Endothelial cell (in vitro differentiated cells): Measurements from ENCODE around the gene EXOSC6. TPM values are rescaled to one million over a fixed set of nuclear protein-coding genes. Genes with fewer than 3 reads are reported as not detected.

Experiments used
- DNase-seq: peaks from one replicate; pipeline ENCODE4 v3.0.0; 2021; ENCODE audit warnings: low spot score
- H3K27ac Mint-ChIP-seq: one replicate; pipeline ENCODE4 v1.8.0; 2021; ENCODE audit warnings: mixed read lengths, inconsistent platforms; ENCODE audit not compliant: unreplicated experiment
- H3K27me3 Mint-ChIP-seq: one replicate; pipeline ENCODE4 v1.8.0; 2021; ENCODE audit warnings: mild to moderate bottlenecking, moderate library complexity, mixed read lengths, inconsistent platforms; ENCODE audit not compliant: unreplicated experiment
- H3K36me3 Mint-ChIP-seq: one replicate; pipeline ENCODE4 v1.8.0; 2021; ENCODE audit warnings: mild to moderate bottlenecking, low read depth, mixed read lengths, inconsistent platforms; ENCODE audit not compliant: unreplicated experiment
- H3K4me1 Mint-ChIP-seq: one replicate; pipeline ENCODE4 v1.8.0; 2021; ENCODE audit warnings: mild to moderate bottlenecking, mixed read lengths, inconsistent platforms; ENCODE audit not compliant: unreplicated experiment
- H3K4me3 Mint-ChIP-seq: one replicate; pipeline ENCODE4 v1.8.0; 2021; ENCODE audit warnings: mild to moderate bottlenecking, mixed read lengths, inconsistent platforms; ENCODE audit not compliant: unreplicated experiment
- H3K9me3 Mint-ChIP-seq: one replicate; pipeline ENCODE4 v1.8.0; 2021; ENCODE audit warnings: mixed read lengths, inconsistent platforms; ENCODE audit not compliant: unreplicated experiment
- total RNA-seq: library from RNA; stranded (reverse); fragmentation: NEBNext Ultra II Directional; extraction: Animal tissue kit (Norgen Biotek cat#: 25700); gene quantifications from one replicate; pipeline ENCODE4 v1.2.1, GENCODE V29; 2021; ENCODE audit not compliant: unreplicated experiment
- TF ChIP-seq, protein P1 (sequence below): fragments of 200-600 bp; sonication (generic); IDR thresholded peaks from one replicate; pipeline ENCODE4 v1.5.0; 2021; ENCODE audit warnings: antibody characterized with exemption; ENCODE audit not compliant: unreplicated experiment

EXOSC6 gene
- total RNA-seq, 1 donor from 2014 or later = 25.1 TPM

DNA sequence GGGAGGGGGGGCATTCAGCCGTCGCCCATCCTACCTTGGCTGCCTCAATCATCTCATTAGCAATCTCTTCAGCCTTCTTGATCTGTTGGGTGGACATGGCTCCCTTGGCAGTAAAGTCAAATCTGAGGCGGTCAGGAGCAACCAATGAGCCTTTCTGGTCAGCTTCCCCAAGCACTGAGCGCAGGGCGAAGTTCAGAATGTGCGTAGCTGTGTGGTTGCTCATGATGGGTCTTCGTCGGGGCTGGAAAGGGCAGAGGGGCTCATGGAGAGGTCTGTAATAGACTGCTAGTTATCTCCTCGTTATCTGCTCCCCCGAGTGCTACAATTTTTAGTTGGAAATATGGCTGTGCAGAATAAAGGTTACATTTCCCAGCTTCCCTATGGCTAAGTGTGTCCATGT lies 7.2 kb upstream of the EXOSC6 start:
- peaks cover 35% of the 10 kb centered on the region for H3K36me3 Mint-ChIP-seq
- no peak overlapping the region for H3K27ac Mint-ChIP-seq

DNA sequence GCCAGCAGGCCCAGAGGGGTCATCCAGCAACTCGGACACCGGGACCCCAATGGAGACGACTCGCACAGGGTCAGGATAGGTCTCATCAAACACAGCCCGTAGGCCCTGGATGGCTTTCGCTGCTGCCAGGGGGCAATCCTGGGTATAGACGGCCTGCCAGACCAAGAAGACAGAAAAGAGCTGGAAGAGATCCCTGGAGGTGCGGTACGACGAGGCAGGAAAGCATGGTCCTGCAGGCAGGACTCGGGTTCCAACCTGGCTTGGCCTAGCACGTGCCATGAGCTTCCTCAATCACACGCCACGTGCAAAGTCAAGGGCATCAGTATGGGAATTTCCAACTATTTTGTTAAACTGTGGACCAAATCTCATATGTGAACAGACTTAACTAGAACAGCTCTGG lies 6.3 kb upstream of the EXOSC6 start:
- Mint-ChIP-seq H3K9me3 (no peaks in the 10 kb centered on the region), H3K36me3 (peaks cover 37% of the 10 kb centered on the region), H3K27me3 (peaks cover 5% of the 10 kb centered on the region), H3K4me3 (peak overlapping the region; percentile 21), H3K4me1 (no peaks in the 10 kb centered on the region), H3K27ac (no peak overlapping the region)
- no peak for DNase-seq
- TF ChIP-seq, protein P1, sequence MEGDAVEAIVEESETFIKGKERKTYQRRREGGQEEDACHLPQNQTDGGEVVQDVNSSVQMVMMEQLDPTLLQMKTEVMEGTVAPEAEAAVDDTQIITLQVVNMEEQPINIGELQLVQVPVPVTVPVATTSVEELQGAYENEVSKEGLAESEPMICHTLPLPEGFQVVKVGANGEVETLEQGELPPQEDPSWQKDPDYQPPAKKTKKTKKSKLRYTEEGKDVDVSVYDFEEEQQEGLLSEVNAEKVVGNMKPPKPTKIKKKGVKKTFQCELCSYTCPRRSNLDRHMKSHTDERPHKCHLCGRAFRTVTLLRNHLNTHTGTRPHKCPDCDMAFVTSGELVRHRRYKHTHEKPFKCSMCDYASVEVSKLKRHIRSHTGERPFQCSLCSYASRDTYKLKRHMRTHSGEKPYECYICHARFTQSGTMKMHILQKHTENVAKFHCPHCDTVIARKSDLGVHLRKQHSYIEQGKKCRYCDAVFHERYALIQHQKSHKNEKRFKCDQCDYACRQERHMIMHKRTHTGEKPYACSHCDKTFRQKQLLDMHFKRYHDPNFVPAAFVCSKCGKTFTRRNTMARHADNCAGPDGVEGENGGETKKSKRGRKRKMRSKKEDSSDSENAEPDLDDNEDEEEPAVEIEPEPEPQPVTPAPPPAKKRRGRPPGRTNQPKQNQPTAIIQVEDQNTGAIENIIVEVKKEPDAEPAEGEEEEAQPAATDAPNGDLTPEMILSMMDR = no peak

More for the DNA sequence above, 7.2 kb upstream of the EXOSC6 start:
- TF ChIP-seq, protein P1 = no peak
- H3K4me1 Mint-ChIP-seq = no peaks in the 10 kb centered on the region
- peak overlapping the region; percentile 17 for H3K4me3 Mint-ChIP-seq
- peaks cover 3% of the 10 kb centered on the region for H3K27me3 Mint-ChIP-seq
- DNase-seq = no peak
- no peaks in the 10 kb centered on the region for H3K9me3 Mint-ChIP-seq

DNA sequence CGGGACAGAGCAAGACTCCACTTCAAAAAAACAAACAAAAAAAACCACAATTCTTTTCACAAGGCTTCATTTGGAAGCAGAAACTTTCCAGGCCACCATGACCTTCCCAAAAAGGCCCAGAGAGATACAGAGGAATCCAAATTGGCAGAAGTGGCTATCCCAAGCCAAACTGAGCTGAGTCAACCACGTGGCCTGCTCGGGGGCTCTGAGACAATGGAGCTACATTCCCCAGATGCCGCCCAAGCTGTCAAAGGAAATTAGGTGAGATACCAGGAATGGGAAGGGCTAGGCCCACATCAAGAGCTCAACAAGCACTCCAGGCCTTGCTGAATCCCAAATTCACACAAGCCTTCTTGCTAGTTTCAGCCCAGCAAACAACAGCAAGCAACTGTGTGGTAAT lies 5.7 kb upstream of the EXOSC6 start:
- H3K4me3 Mint-ChIP-seq = no peak overlapping the region
- no peaks in the 10 kb centered on the region for H3K4me1 Mint-ChIP-seq
- DNase-seq = no peak
- no peaks in the 10 kb centered on the region for H3K9me3 Mint-ChIP-seq
- H3K27me3 Mint-ChIP-seq = peaks cover 5% of the 10 kb centered on the region
- peaks cover 34% of the 10 kb centered on the region for H3K36me3 Mint-ChIP-seq
- TF ChIP-seq, protein P1 = no peak
- peak overlapping the region; percentile 13 for H3K27ac Mint-ChIP-seq

DNA sequence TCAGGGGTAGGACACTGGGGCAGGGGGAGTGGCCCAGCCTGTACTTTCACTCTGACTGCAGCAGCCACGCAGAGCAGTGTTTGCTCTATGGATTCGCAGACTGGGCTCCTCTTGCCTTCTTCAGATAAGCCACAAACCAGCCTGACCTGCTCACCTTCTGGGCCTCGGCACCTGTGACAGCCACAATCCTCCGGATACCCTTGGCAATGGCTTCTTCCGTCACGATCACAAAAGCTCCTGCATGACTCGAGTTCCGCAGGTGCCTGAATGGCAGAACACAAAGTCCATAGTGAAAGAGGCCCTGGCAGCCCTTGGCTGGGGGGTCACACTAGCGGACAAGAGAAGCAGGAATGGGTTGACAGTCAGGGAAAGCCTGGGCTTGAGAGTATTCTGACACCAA lies 3.8 kb upstream of the EXOSC6 start:
- H3K4me1 Mint-ChIP-seq = no peaks in the 10 kb centered on the region
- TF ChIP-seq, protein P1 = no peak
- no peak overlapping the region for H3K27ac Mint-ChIP-seq
- DNase-seq = no peak
- peaks cover 14% of the 10 kb centered on the region for H3K27me3 Mint-ChIP-seq
- H3K4me3 Mint-ChIP-seq = no peak overlapping the region
- no peaks in the 10 kb centered on the region for H3K9me3 Mint-ChIP-seq
- peaks cover 31% of the 10 kb centered on the region for H3K36me3 Mint-ChIP-seq

DNA sequence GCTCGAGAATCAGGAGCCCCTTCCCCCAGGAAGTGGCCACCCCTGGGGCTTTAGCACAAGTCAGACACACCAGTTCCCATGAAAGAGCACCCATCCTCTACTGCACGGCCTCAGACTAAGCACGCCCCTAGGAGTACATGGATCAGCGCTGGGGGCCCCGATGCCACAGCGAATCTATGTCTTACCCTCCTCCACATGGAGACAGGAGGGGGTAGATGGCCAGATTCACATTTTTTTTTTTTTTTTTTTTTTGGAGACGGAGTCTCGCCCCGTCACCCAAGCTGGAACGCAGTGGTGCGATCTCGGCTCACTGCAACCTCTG lies 3.2 kb upstream of the EXOSC6 start:
- no peak for DNase-seq
- Mint-ChIP-seq H3K36me3 (peaks cover 37% of the 10 kb centered on the region), H3K9me3 (no peaks in the 10 kb centered on the region), H3K27me3 (peaks cover 19% of the 10 kb centered on the region), H3K4me1 (no peaks in the 10 kb centered on the region), H3K4me3 (no peak overlapping the region), H3K27ac (no peak overlapping the region)
- TF ChIP-seq, protein P1 = no peak
